Activated T-cell treated with anti-CD3 and anti-CD28 coated beads, Interleukin-2, amount 50 U/mL, for 72 hours (primary cell): Measurements from ENCODE around the gene KLHL29. TPM values are rescaled to one million over a fixed set of nuclear protein-coding genes. Genes with fewer than 3 reads are reported as not detected.

Source experiments
- ATAC-seq, 2 donors: fragments of 150-1000 bp; cut with Tn5 transposase; replicated peaks in 1 of 2; 2 replicates each; pipeline ENCODE4 v1.10.0; 2021; ENCODE audit warnings: moderate library complexity in 2 of 2, mild to moderate bottlenecking in 1 of 2
- DNase-seq, 2 donors: peaks; one replicate each; pipeline ENCODE4 v3.0.0; 2021 to 2022; ENCODE audit warnings: mixed read lengths in 1 of 2
- H3K27ac Mint-ChIP-seq: one replicate; pipeline ENCODE4 v1.8.0; 2022; ENCODE audit warnings: mild to moderate bottlenecking, moderate library complexity, mixed read lengths
- H3K27me3 Mint-ChIP-seq: one replicate; pipeline ENCODE4 v1.8.0; 2022; ENCODE audit warnings: low read depth, mixed read lengths
- H3K36me3 Mint-ChIP-seq, 2 donors: one replicate each; pipeline ENCODE4 v1.8.0; 2022; ENCODE audit warnings: mixed read lengths in 2 of 2, mild to moderate bottlenecking in 1 of 2; ENCODE audit not compliant: insufficient read depth in 2 of 2
- H3K4me1 Mint-ChIP-seq: one replicate; pipeline ENCODE4 v1.8.0; 2022; ENCODE audit warnings: low read depth, mixed read lengths
- H3K4me3 Mint-ChIP-seq, 2 donors: one replicate each; pipeline ENCODE4 v1.8.0; 2022; ENCODE audit warnings: mild to moderate bottlenecking in 2 of 2, mixed read lengths in 2 of 2, moderate library complexity in 2 of 2
- H3K9me3 Mint-ChIP-seq, 2 donors: one replicate each; pipeline ENCODE4 v1.8.0; 2022; ENCODE audit warnings: mixed read lengths in 2 of 2
- total RNA-seq, 2 donors: library from RNA; stranded (reverse); gene quantifications; one replicate each; pipeline ENCODE4 v1.2.3, GENCODE V29; 2022

KLHL29 gene
- total RNA-seq, 2 donors from 2014 or later: 2.5 to 4.0 TPM

DNA sequence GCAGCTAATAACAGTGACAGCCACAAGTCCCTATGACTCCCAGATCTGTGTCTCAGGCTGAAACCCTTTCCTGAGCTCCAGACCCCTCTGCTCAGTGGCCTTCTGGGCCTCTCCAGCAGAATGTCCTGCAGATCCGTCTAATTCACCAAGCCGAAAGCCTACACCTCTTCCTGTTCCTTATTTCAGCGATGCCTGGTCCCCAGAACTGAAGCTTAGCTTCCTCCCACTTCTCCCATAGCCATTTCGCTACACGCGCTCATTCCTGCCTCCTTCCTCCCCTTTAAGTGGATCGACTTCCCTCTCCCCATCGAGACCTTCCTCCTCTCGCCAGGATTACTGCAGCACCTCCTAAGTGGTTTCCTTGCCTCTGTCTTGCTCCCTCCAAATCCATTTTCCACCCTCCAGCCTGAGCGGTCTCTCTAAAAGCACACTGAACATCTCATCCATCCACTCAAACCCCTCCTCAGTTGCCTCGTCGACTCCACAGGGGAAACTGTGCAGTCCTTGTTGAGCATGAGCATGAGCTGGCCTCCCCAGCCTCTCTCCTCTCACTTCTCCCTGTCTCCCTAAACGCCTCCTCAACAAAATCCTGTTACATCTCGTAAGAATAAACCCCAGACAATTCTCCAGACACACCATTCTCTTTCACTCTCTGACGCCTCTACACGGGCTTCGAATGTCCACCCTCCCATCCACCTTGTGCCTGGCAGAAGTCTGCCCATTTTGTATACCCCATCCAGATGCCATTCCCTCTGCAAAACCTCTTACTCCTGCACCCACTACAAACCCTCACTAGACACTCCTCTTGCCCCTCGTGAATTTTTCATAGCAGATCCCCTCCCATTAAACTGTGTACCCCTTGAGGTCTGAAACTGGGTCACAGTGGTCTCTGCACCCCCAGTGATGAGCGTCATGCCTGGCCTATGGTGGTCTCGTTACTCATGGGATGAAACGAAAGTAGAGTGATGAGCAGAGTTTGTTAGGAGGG lies 309.4 kb downstream of the KLHL29 start:
- Mint-ChIP-seq H3K27ac (no peak overlapping the region), H3K4me1 (no peaks in the 10 kb centered on the region), H3K27me3 (no peaks in the 10 kb centered on the region), H3K4me3 (no peak overlapping the region), H3K9me3 (no peaks in the 10 kb centered on the region), H3K36me3 (no peaks in the 10 kb centered on the region)
- DNase-seq: no peak
- ATAC-seq: no peak

DNA sequence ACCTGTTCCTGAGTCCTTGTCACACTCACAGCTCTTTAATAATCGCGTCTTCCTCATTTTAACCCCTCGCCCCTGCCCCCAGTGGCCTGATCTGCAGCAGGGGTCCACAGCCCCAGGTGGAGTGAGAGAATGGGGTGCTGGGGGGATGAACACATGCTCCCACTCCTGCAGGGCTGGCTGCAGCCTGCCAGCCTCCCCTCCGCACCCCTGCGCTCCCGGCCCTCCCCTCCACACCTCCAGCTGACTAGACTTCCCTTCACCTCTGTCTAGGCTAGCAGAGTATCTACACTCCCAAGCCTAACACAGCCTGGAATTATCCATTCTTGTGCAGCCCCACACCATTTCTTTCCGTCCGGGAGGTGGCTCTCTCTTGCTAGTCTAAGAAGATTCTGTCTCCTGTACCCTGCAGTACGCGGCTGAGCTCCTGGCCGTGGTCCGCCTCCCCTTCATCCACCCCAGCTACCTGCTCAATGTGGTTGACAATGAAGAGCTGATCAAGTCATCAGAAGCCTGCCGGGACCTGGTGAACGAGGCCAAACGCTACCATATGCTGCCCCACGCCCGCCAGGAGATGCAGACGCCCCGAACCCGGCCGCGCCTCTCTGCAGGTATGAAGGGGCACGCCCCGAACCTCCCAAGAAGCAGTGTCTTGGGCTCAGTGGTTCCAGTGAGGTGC lies 310.4 kb downstream of the KLHL29 start:
- Mint-ChIP-seq H3K27ac (no peak overlapping the region), H3K9me3 (no peaks in the 10 kb centered on the region), H3K4me1 (no peaks in the 10 kb centered on the region), H3K27me3 (no peaks in the 10 kb centered on the region), H3K36me3 (peaks cover 0 to 3% of the 10 kb centered on the region in 2 donors), H3K4me3 (no peak overlapping the region)
- DNase-seq: no peak
- no peak for ATAC-seq

GRCh38 chr2:23695890-23696751 lies 311.1 kb downstream of the KLHL29 start:
- Mint-ChIP-seq H3K4me1 (no peaks in the 10 kb centered on the region), H3K4me3 (no peak overlapping the region), H3K27me3 (no peaks in the 10 kb centered on the region), H3K36me3 (peaks cover 0 to 3% of the 10 kb centered on the region in 2 donors), H3K9me3 (no peaks in the 10 kb centered on the region), H3K27ac (no peak overlapping the region)
- DNase-seq (no peak), ATAC-seq (no peak)

GRCh38 chr2:23696752-23697045 lies 311.7 kb downstream of the KLHL29 start:
- no peak overlapping the region for H3K27ac Mint-ChIP-seq
- H3K9me3 Mint-ChIP-seq: no peaks in the 10 kb centered on the region
- ATAC-seq (no peak), DNase-seq (no peak)
- H3K4me1 Mint-ChIP-seq: no peaks in the 10 kb centered on the region
- H3K36me3 Mint-ChIP-seq: peaks cover 0 to 3% of the 10 kb centered on the region in 2 donors
- no peak overlapping the region for H3K4me3 Mint-ChIP-seq
- no peaks in the 10 kb centered on the region for H3K27me3 Mint-ChIP-seq

- ATAC-seq (no peak), DNase-seq (no peak)
- Mint-ChIP-seq H3K36me3 (peaks cover 0 to 3% of the 10 kb centered on the region in 2 donors), H3K4me1 (no peaks in the 10 kb centered on the region), H3K27me3 (no peaks in the 10 kb centered on the region), H3K9me3 (no peaks in the 10 kb centered on the region), H3K27ac (no peak overlapping the region), H3K4me3 (no peak overlapping the region)
Observed at GRCh38 chr2:23697256-23698075, 312.5 kb downstream of the KLHL29 start.

- DNase-seq (no peak), ATAC-seq (no peak)
- no peaks in the 10 kb centered on the region for H3K9me3 Mint-ChIP-seq
- no peak overlapping the region for H3K27ac Mint-ChIP-seq
- no peak overlapping the region for H3K4me3 Mint-ChIP-seq
- peaks cover 0 to 3% of the 10 kb centered on the region in 2 donors for H3K36me3 Mint-ChIP-seq
- H3K4me1 Mint-ChIP-seq: no peaks in the 10 kb centered on the region
- H3K27me3 Mint-ChIP-seq: no peaks in the 10 kb centered on the region
Observed at GRCh38 chr2:23698116-23698693, 313.2 kb downstream of the KLHL29 start.

DNA sequence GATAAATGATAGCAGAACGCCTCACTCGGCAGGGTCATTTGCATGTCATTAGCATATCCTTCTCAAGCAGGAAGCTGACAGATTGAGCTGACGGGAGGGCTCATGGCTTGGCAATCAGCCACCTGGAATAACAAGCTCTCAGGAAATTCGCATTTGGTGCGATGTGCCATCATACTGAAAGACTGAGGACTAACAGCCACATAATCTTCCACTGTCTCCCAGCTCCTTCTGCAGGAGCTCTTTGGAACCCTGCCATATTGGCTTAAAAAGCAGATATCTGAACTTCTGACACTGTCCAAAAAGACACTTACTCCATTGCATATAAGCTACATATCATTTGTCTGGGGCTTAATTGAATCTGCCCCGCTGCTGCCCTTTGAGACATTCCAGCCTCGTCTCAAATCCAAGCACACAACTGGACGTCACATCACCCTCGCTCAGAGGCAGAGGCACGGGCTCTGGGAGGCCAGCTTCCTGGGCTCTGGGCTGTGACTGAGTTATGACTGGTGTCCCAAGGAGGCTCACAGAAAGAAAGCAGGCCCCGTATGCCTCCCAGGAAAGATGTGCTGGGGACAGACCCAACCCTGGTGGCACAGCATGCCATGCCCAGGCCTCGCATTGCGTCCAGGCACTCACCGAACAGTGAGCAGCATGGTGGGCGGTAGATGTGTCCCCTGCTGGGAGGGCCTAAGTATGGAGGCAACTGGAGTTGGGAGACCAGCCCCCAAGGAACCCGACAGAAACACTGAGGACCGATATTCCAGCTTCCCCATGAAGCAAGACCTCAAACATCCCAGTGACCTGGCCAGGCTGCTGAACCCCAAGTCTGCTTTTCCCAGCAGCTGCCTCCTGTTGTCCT lies 314.0 kb downstream of the KLHL29 start:
- no peaks in the 10 kb centered on the region for H3K9me3 Mint-ChIP-seq
- peaks cover 0 to 3% of the 10 kb centered on the region in 2 donors for H3K36me3 Mint-ChIP-seq
- no peaks in the 10 kb centered on the region for H3K4me1 Mint-ChIP-seq
- H3K27ac Mint-ChIP-seq: no peak overlapping the region
- H3K4me3 Mint-ChIP-seq: no peak overlapping the region
- no peaks in the 10 kb centered on the region for H3K27me3 Mint-ChIP-seq
- DNase-seq (no peak), ATAC-seq (no peak)

DNA sequence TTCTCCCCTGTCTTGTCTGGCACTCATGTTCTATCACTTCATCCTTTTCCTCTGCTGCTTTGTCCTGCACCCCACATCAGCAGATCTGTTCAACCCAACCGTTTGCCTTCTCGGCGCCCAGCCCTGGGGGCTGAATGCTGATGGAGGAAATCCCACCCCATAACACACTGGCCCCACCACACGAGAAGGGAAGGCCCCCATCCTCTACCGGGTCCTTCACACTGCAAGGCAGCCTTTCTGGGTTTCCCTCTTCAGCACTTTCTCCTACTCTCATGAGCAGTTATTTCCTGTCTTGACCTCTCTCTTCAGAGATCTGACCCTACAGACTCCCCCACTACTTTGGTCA lies 314.6 kb downstream of the KLHL29 start:
- Mint-ChIP-seq H3K9me3 (no peaks in the 10 kb centered on the region), H3K4me1 (no peaks in the 10 kb centered on the region), H3K36me3 (peaks cover 0 to 3% of the 10 kb centered on the region in 2 donors), H3K27ac (no peak overlapping the region), H3K4me3 (no peak overlapping the region), H3K27me3 (no peaks in the 10 kb centered on the region)
- no peak for ATAC-seq
- DNase-seq: no peak

DNA sequence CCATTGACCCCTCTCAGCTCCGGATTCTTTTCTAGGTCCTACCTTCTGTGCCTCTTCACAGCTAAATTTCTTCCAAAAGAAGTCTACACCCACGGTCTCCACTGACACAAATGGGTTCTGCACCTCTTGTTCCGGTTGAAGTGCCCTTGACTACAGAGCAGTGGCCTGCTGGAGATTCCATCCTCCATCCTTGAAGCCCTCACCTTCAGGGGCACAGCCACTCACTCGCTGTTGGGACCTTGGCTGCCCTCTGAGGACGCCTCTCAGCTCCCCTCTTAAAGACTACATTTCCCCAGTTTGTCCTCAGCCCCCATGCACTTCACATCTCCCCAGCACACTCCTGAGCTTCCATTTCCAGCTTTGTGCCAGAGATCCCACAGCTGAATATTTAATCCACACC lies 315.6 kb downstream of the KLHL29 start:
- Mint-ChIP-seq H3K4me3 (no peak overlapping the region), H3K27ac (no peak overlapping the region), H3K9me3 (no peaks in the 10 kb centered on the region), H3K4me1 (no peaks in the 10 kb centered on the region), H3K27me3 (no peaks in the 10 kb centered on the region), H3K36me3 (peaks cover 0 to 3% of the 10 kb centered on the region in 2 donors)
- ATAC-seq (no peak), DNase-seq (no peak)

- DNase-seq: no peak
- Mint-ChIP-seq H3K4me3 (no peak overlapping the region), H3K4me1 (no peaks in the 10 kb centered on the region), H3K27ac (no peak overlapping the region), H3K9me3 (no peaks in the 10 kb centered on the region), H3K36me3 (peaks cover 0 to 3% of the 10 kb centered on the region in 2 donors), H3K27me3 (no peaks in the 10 kb centered on the region)
- no peak for ATAC-seq
Observed at GRCh38 chr2:23703037-23703582, 318.1 kb downstream of the KLHL29 start.

GRCh38 chr2:23703583-23704385 lies 318.8 kb downstream of the KLHL29 start:
- Mint-ChIP-seq H3K4me3 (no peak overlapping the region), H3K36me3 (peaks cover 0 to 3% of the 10 kb centered on the region in 2 donors), H3K9me3 (no peaks in the 10 kb centered on the region), H3K27ac (no peak overlapping the region), H3K27me3 (no peaks in the 10 kb centered on the region), H3K4me1 (no peaks in the 10 kb centered on the region)
- ATAC-seq (no peak), DNase-seq (no peak)
